Retinal pigment epithelial cell (primary cell): ENCODE data around the gene HSPB1.
"Not testable (repeated sequence)": the region's sequence is repeated elsewhere in the genome, so short reads cannot be mapped to it uniquely, and the experiment has no call there.

Experiments used
- DNase-seq: peaks from one replicate; pipeline ENCODE4 v3.0.0-alpha.2; 2010; ENCODE audit warnings: low read depth
- H3K4me3 ChIP-seq: 2 replicates; pipeline ENCODE4 v1.5.1; 2011; ENCODE audit warnings: mild to moderate bottlenecking, low read length, control low read depth, moderate library complexity
- TF ChIP-seq, protein P1 (sequence below): conservative IDR thresholded peaks from 2 replicates; pipeline ENCODE4 v1.5.1; 2011; ENCODE audit warnings: low read depth, low read length, control low read depth, inconsistent platforms

HSPB1 gene

DNA sequence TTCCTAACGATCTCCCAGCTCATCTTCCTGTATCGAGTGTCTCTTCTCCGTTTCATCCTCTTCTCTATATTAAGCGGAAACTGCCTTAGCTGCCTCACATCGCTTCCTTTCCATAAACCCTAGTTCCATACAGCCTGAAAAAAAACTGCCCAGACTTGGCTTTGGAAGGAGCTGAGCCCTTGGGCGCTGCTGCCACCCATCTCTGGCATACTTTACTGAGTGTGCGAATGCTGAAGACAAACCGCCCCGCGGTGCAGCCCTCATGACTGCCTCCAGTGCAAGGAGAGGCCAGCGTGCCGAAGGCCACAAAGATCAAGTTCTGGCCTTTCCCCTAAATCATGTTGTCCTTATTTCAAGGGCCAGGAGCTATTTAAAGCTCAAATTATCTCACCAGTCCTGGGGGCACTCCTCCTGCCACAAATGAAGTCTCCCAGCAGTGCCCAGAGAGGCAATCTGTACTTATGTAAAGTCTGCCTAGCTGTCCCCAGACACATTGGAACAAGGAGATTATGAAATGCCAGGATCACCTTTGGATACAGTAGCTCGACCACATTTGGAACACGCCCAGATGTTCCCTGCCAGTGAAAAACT, 31.1 kb downstream of the HSPB1 start:
- no peak overlapping the region for H3K4me3 ChIP-seq
- no peak for DNase-seq
- TF ChIP-seq, protein P1, sequence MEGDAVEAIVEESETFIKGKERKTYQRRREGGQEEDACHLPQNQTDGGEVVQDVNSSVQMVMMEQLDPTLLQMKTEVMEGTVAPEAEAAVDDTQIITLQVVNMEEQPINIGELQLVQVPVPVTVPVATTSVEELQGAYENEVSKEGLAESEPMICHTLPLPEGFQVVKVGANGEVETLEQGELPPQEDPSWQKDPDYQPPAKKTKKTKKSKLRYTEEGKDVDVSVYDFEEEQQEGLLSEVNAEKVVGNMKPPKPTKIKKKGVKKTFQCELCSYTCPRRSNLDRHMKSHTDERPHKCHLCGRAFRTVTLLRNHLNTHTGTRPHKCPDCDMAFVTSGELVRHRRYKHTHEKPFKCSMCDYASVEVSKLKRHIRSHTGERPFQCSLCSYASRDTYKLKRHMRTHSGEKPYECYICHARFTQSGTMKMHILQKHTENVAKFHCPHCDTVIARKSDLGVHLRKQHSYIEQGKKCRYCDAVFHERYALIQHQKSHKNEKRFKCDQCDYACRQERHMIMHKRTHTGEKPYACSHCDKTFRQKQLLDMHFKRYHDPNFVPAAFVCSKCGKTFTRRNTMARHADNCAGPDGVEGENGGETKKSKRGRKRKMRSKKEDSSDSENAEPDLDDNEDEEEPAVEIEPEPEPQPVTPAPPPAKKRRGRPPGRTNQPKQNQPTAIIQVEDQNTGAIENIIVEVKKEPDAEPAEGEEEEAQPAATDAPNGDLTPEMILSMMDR: no peak

DNA sequence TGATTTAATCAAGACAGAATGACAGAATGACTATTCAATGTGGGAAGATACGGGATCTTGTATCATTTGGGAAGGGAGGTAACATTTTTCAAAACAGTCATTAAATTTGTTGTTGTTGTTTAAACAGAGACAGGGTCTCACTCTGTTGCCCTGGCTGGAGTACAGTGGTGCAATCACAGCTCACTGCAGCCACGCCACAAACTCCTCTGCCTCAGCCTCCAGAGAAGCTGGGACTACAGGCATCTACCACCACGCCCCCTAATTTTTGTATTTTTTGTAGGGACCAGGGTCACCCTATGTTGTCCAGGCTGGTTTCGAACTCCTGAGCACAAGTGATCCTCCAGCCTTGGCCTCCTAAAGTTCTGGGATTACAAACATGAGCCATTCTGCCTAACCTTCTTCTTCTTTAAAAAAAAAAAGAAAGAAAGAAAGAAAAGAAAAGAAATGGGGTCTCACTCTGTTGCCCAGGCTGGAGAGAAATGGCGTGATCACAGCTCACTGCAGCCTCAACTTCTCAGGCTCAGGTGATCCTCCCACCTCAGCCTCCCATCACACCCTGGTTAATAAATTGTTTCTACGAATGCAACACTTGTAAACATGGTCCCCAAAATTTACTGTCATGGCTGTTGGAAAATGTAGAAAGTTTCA, 32.0 kb downstream of the HSPB1 start:
- no peak for DNase-seq
- TF ChIP-seq, protein P1: no peak
- no peak overlapping the region for H3K4me3 ChIP-seq

DNA sequence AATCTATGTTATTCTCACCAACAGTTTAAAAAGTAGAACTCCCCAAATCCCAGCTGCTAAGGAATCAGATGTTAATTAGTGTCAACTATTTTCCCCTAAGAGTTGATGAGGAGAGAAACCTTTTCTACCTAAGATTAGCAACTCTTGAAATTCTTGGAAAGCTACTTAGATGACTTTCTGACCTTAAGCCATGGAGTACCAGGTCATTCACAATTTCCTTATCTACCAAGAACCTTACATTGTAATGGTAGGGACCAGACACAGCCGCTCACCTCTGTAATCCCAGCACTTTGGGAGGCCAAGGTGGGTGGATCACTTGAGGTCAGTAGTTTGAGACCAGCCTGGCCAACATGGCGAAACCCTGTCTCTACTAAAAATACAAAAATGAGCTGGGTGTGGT, 32.9 kb downstream of the HSPB1 start:
- not testable (repeated sequence) for H3K4me3 ChIP-seq, DNase-seq

DNA sequence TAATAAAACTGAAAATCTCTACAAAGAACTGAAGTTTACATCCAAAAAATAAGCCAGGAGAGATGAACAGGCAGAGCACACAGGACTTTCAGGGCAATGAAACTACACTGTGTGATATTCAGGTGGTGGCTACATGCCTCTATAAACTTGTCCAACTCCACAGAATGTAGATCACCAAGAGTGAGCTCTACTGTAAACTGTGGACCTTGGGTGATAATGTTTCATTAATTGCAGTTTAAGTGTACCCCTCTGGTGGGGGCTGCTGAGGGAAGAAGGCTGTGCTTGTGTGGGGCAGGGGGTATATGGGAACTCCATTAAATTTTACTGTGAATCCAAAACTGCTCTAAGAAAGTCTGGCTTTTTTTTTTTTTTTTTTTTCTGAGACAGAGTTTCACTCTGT, 33.6 kb downstream of the HSPB1 start:
- TF ChIP-seq, protein P1: no peak
- DNase-seq: no peak
- no peak overlapping the region for H3K4me3 ChIP-seq

DNA sequence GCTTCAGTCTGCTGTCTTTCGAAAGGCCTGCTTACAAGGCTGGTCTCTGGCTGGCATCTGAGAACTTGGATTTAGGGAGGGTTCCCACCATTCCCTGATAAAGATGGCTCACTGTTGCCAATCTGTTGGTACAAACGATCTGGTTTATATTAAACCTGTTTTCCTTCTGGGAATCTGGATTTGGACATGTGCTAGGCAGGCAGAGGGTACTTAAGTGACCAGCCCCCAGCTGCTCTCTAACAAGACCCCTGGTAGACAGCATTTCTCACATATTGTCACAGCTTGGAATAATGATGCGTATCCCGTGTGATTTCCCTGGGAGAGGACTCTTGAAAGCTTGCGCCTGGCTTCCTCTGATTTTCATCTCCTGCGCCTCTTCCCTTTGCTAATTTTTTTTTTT, 34.7 kb downstream of the HSPB1 start:
- no peak overlapping the region for H3K4me3 ChIP-seq
- TF ChIP-seq, protein P1: no peak
- no peak for DNase-seq

DNA sequence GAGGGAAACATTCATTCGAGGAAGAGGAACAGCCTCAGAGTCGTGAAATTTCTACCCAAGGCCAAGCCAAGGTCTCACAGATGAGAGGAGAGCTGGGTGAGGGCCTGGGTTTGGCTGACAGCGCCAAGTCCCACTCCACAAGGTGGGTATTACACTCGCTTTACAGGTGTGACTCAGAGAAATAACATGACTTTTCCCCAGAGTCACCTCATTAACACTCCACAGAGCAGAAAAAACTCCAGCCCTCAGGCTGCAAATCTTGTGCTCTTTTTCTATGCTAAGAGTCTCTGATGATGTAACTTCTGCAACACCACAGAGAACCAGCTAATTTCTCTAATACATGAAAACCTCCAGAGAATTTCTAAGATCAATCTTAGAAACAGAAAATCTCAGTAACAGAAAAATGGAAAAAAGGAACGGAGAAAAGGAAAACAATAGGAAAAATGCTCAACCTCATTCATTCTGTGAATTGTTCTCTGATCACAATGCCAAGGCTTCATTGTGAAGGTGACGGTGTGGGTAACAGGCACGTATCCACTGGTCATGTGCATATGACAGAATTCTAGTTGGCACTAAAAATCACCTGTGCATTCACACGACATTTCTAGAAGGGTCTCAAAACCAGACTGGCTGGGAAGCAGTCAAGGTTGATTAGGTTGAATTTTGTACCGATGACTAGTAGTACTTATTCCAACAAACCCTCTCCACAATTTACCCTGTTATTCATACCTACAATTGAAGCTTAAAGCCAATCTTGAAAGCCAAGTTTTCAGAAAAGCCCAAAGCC, 36.0 kb downstream of the HSPB1 start:
- DNase-seq: peak; percentile 38
- H3K4me3 ChIP-seq: no peak overlapping the region
- TF ChIP-seq, protein P1: no peak

DNA sequence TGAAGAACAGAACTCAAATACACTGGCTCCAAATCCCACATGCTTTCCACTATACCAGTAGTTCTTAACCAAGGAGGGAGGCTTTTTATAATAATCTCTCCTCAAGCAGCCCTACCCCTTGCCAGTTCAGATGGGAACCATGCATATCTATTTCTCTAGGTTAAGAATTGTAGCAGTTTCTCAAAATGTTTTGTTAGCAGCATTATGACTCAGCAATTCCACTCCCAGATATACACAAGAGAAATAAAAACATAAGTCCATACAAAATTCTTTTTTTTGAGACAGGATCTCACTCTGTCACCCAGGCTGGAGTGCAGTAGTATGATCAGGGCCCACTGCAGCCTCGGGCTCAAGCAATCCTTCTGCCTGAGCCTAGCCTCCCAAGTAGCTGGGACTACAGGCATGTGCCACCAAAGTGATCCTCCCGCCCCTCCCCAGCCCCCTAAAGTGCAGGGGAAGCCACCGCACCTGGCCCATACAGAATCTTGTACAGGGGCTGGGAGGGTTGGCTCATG, 38.2 kb downstream of the HSPB1 start:
- no peak overlapping the region for H3K4me3 ChIP-seq
- no peak for DNase-seq
- TF ChIP-seq, protein P1: no peak
